Measurements from ENCODE around the gene UCHL5. TPM values are rescaled to one million over a fixed set of nuclear protein-coding genes. Genes with fewer than 3 reads are reported as not detected.

The UCHL5 gene
- total and polyA plus RNA-seq, 3 experiments from 2014 or later, result 54.4 to 110 (median 106) TPM

GRCh38 chr1:193102662-193103061 is 43.5 kb upstream of the UCHL5 start:
- H3K36me3 ChIP-seq (ENCODE audit: insufficient read depth, low read length), result peaks cover 9% of the 10 kb centered on the region
- H3K27me3 Mint-ChIP-seq, result no peaks in the 10 kb centered on the region
- peaks cover 0 to 32% (median 5%) of the 10 kb centered on the region in 3 donors for H3K36me3 Mint-ChIP-seq
- no peak overlapping the region for H3K27ac ChIP-seq (ENCODE audit: low read depth, low read length)
- DNase-seq, result no peak
- H3K4me1 ChIP-seq (ENCODE audit: insufficient read depth, low read length), result peaks cover 11% of the 10 kb centered on the region
- peaks cover 21 to 39% (median 33%) of the 10 kb centered on the region in 3 donors for H3K4me1 Mint-ChIP-seq
- ChIA-PET POLR2A (no interaction called here), CTCF (interaction anchor here (0.8 kb wide), 1 partner anchor 19 kb away, joined by 3 read pairs; the partner anchor contains the start of gene CDC73)
- H3K27me3 ChIP-seq (ENCODE audit: insufficient read depth, low read length, poor library complexity, severe bottlenecking), result no peaks in the 10 kb centered on the region
- no peak overlapping the region for H3K4me3 ChIP-seq (ENCODE audit: low read length)
- H3K27ac Mint-ChIP-seq, result no peak overlapping the region
- H3K4me3 Mint-ChIP-seq, result peak overlapping the region in 1 of 7 donors; percentile 97
- no peaks in the 10 kb centered on the region for H3K9me3 ChIP-seq (ENCODE audit: low read length)
- H3K9me3 Mint-ChIP-seq, result no peaks in the 10 kb centered on the region

DNA sequence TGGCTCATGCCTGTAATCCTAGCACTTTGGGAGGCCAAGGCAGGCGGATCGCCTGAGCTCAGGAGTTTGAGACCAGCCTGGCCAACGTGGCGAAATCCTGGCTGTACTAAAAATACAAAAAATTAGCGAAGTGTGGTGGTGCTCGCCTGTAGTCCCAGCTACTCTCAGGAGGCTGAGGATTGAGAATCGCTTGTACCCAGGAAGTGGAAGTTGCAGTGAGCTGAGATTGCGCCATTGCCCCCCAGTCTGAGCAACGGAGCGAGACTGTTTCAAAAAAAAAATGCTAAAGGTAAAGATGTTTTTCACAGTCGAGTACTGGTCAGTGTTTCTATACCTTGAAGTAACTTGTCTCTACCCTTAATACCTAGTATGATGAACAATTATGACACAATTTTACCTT is 35.0 kb upstream of the UCHL5 start:
- Mint-ChIP-seq H3K36me3 (peaks cover 4 to 66% (median 15%) of the 10 kb centered on the region in 3 donors), H3K27me3 (no peaks in the 10 kb centered on the region), H3K4me1 (peaks cover 0 to 10% (median 8%) of the 10 kb centered on the region in 3 donors), H3K27ac (peak overlapping the region in 1 of 8 donors; percentile 26), H3K4me3 (no peak overlapping the region), H3K9me3 (no peaks in the 10 kb centered on the region)
- H3K9me3 ChIP-seq (ENCODE audit: low read length), result no peaks in the 10 kb centered on the region
- no peak for DNase-seq
- H3K4me3 ChIP-seq (ENCODE audit: low read length), result no peak overlapping the region
- ChIA-PET CTCF (no interaction called here), POLR2A (no interaction called here)
- no peaks in the 10 kb centered on the region for H3K4me1 ChIP-seq (ENCODE audit: insufficient read depth, low read length)
- no peaks in the 10 kb centered on the region for H3K27me3 ChIP-seq (ENCODE audit: insufficient read depth, low read length, poor library complexity, severe bottlenecking)
- no peak overlapping the region for H3K27ac ChIP-seq (ENCODE audit: low read depth, low read length)
- H3K36me3 ChIP-seq (ENCODE audit: insufficient read depth, low read length), result peaks cover under 1% of the 10 kb centered on the region

GRCh38 chr1:193090865-193091264 is 31.7 kb upstream of the UCHL5 start:
- H3K27me3 ChIP-seq (ENCODE audit: insufficient read depth, low read length, poor library complexity, severe bottlenecking), result no peaks in the 10 kb centered on the region
- H3K4me3 Mint-ChIP-seq, result no peak overlapping the region
- no peak for DNase-seq
- CTCF ChIA-PET, result no interaction called here
- H3K27ac Mint-ChIP-seq, result peak overlapping the region in 1 of 8 donors; percentile 29
- H3K27ac ChIP-seq (ENCODE audit: low read depth, low read length), result no peak overlapping the region
- peaks cover 0 to 2% (median 0%) of the 10 kb centered on the region in 3 donors for H3K4me1 Mint-ChIP-seq
- no peak overlapping the region for H3K4me3 ChIP-seq (ENCODE audit: low read length)
- no peaks in the 10 kb centered on the region for H3K36me3 ChIP-seq (ENCODE audit: insufficient read depth, low read length)
- H3K4me1 ChIP-seq (ENCODE audit: insufficient read depth, low read length), result no peaks in the 10 kb centered on the region
- peaks cover 4 to 48% (median 7%) of the 10 kb centered on the region in 3 donors for H3K36me3 Mint-ChIP-seq
- no peaks in the 10 kb centered on the region for H3K27me3 Mint-ChIP-seq
- no peaks in the 10 kb centered on the region for H3K9me3 Mint-ChIP-seq
- POLR2A ChIA-PET, result no interaction called here
- H3K9me3 ChIP-seq (ENCODE audit: low read length), result no peaks in the 10 kb centered on the region

DNA sequence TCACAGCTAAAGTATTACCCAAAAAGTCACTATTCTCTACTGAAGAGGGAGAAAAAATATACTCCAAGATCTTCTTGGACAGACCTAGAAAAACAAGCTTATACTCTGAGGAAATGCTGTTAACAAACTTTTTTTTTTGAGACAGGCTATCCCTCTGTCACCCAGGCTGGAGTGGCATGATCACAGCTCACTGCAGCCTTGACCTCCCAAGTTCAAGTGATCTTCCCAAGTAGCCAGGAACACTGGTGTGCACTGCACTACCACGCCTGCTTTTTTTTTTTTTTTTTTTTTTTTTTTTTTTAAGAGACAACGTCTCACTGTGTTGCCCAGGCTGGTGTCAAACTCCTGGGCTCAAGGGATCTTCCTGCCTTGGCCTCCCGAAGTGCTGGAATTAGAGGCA is 28.7 kb upstream of the UCHL5 start:
- CTCF ChIA-PET, result no interaction called here

GRCh38 chr1:193086342-193086741 is 27.2 kb upstream of the UCHL5 start:
- Histone ChIP-seq H3K27me3 (ENCODE audit: insufficient read depth, low read length, poor library complexity, severe bottlenecking) (no peaks in the 10 kb centered on the region), H3K36me3 (ENCODE audit: insufficient read depth, low read length) (peaks cover 4% of the 10 kb centered on the region), H3K4me3 (ENCODE audit: low read length) (no peak overlapping the region), H3K4me1 (ENCODE audit: insufficient read depth, low read length) (no peaks in the 10 kb centered on the region), H3K27ac (ENCODE audit: low read depth, low read length) (no peak overlapping the region), H3K9me3 (ENCODE audit: low read length) (no peaks in the 10 kb centered on the region)
- Mint-ChIP-seq H3K9me3 (no peaks in the 10 kb centered on the region), H3K4me1 (peaks cover 0 to 4% (median 0%) of the 10 kb centered on the region in 3 donors), H3K27me3 (no peaks in the 10 kb centered on the region), H3K36me3 (peaks cover 20 to 59% (median 21%) of the 10 kb centered on the region in 3 donors), H3K4me3 (no peak overlapping the region), H3K27ac (peak overlapping the region in 1 of 8 donors; percentile 38)
- ChIA-PET CTCF (no interaction called here), POLR2A (no interaction called here)
- no peak for DNase-seq

More for the DNA sequence above, 28.7 kb upstream of the UCHL5 start:
- H3K4me1 Mint-ChIP-seq, result peaks cover 0 to 4% (median 2%) of the 10 kb centered on the region in 3 donors
- peaks cover 15 to 53% (median 17%) of the 10 kb centered on the region in 3 donors for H3K36me3 Mint-ChIP-seq
- H3K27me3 ChIP-seq (ENCODE audit: insufficient read depth, low read length, poor library complexity, severe bottlenecking), result no peaks in the 10 kb centered on the region
- no peaks in the 10 kb centered on the region for H3K27me3 Mint-ChIP-seq
- DNase-seq, result no peak
- no peak overlapping the region for H3K4me3 ChIP-seq (ENCODE audit: low read length)
- H3K9me3 ChIP-seq (ENCODE audit: low read length), result no peaks in the 10 kb centered on the region
- POLR2A ChIA-PET, result no interaction called here
- H3K4me3 Mint-ChIP-seq, result no peak overlapping the region
- no peak overlapping the region for H3K27ac ChIP-seq (ENCODE audit: low read depth, low read length)
- peak overlapping the region in 2 of 8 donors; percentile 54 to 78 for H3K27ac Mint-ChIP-seq
- no peaks in the 10 kb centered on the region for H3K4me1 ChIP-seq (ENCODE audit: insufficient read depth, low read length)
- H3K9me3 Mint-ChIP-seq, result no peaks in the 10 kb centered on the region
- H3K36me3 ChIP-seq (ENCODE audit: insufficient read depth, low read length), result no peaks in the 10 kb centered on the region

DNA sequence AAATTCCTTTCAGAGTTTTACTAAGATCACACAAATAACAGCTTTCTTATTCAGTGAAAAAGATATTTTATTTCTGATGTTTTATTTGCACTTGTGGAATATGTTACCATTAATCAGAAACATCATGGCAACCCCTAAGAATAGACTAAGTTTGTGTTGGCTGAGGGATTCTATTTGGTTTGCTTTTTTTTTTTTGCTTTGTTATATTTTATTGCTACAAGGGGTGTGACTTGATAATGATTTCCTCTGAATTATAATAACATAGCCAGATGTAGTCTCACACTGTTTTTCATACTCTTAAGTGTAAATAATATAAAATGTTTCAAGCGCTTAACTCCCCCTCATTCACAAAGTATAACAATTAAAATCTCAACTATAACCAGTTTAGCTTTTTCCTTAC is 26.1 kb upstream of the UCHL5 start:
- peak overlapping the region in 1 of 8 donors; percentile 56 for H3K27ac Mint-ChIP-seq
- H3K9me3 ChIP-seq (ENCODE audit: low read length), result no peaks in the 10 kb centered on the region
- no peak overlapping the region for H3K27ac ChIP-seq (ENCODE audit: low read depth, low read length)
- H3K4me3 ChIP-seq (ENCODE audit: low read length), result no peak overlapping the region
- H3K36me3 ChIP-seq (ENCODE audit: insufficient read depth, low read length), result peaks cover 4% of the 10 kb centered on the region
- no peaks in the 10 kb centered on the region for H3K4me1 ChIP-seq (ENCODE audit: insufficient read depth, low read length)
- no peaks in the 10 kb centered on the region for H3K9me3 Mint-ChIP-seq
- peaks cover 0 to 4% (median 0%) of the 10 kb centered on the region in 3 donors for H3K4me1 Mint-ChIP-seq
- H3K27me3 ChIP-seq (ENCODE audit: insufficient read depth, low read length, poor library complexity, severe bottlenecking), result no peaks in the 10 kb centered on the region
- no peak for DNase-seq
- peaks cover 22 to 60% (median 25%) of the 10 kb centered on the region in 3 donors for H3K36me3 Mint-ChIP-seq
- ChIA-PET CTCF (interaction anchor here (1.5 kb wide), 1 partner anchor 26 kb away, joined by 3 read pairs; the partner anchor contains the start of genes RO60 and UCHL5), POLR2A (no interaction called here)
- H3K27me3 Mint-ChIP-seq, result no peaks in the 10 kb centered on the region
- no peak overlapping the region for H3K4me3 Mint-ChIP-seq

- POLR2A ChIA-PET, result no interaction called here
- Histone ChIP-seq H3K27ac (ENCODE audit: low read depth, low read length) (no peak overlapping the region), H3K4me1 (ENCODE audit: insufficient read depth, low read length) (no peaks in the 10 kb centered on the region), H3K9me3 (ENCODE audit: low read length) (no peaks in the 10 kb centered on the region), H3K36me3 (ENCODE audit: insufficient read depth, low read length) (peaks cover 7% of the 10 kb centered on the region), H3K27me3 (ENCODE audit: insufficient read depth, low read length, poor library complexity, severe bottlenecking) (no peaks in the 10 kb centered on the region), H3K4me3 (ENCODE audit: low read length) (no peak overlapping the region)
- no peak overlapping the region for H3K4me3 Mint-ChIP-seq
- H3K27me3 Mint-ChIP-seq, result no peaks in the 10 kb centered on the region
- no peaks in the 10 kb centered on the region for H3K9me3 Mint-ChIP-seq
- H3K27ac Mint-ChIP-seq, result no peak overlapping the region
- peaks cover 25 to 64% (median 29%) of the 10 kb centered on the region in 3 donors for H3K36me3 Mint-ChIP-seq
- CTCF ChIA-PET, result interaction anchor here (1.1 kb wide), 1 partner anchor 38 kb away, joined by 3 read pairs; the partner anchor contains the start of gene CDC73
- H3K4me1 Mint-ChIP-seq, result peaks cover 0 to 4% (median 0%) of the 10 kb centered on the region in 3 donors
- DNase-seq, result no peak
Observed at GRCh38 chr1:193083365-193084088, 24.4 kb upstream of the UCHL5 start.

GRCh38 chr1:193079187-193079586 is 20.0 kb upstream of the UCHL5 start:
- CTCF ChIA-PET, result no interaction called here
- H3K36me3 Mint-ChIP-seq, result peaks cover 27 to 72% (median 35%) of the 10 kb centered on the region in 3 donors

More at GRCh38 chr1:193079187-193079586, 20.0 kb upstream of the UCHL5 start:
- H3K27me3 Mint-ChIP-seq, result no peaks in the 10 kb centered on the region
- peaks cover 2 to 15% (median 14%) of the 10 kb centered on the region in 3 donors for H3K4me1 Mint-ChIP-seq
- Histone ChIP-seq H3K36me3 (ENCODE audit: insufficient read depth, low read length) (peaks cover 22% of the 10 kb centered on the region), H3K4me1 (ENCODE audit: insufficient read depth, low read length) (no peaks in the 10 kb centered on the region), H3K27me3 (ENCODE audit: insufficient read depth, low read length, poor library complexity, severe bottlenecking) (no peaks in the 10 kb centered on the region), H3K9me3 (ENCODE audit: low read length) (no peaks in the 10 kb centered on the region), H3K27ac (ENCODE audit: low read depth, low read length) (no peak overlapping the region), H3K4me3 (ENCODE audit: low read length) (no peak overlapping the region)
- DNase-seq, result no peak
- H3K9me3 Mint-ChIP-seq, result no peaks in the 10 kb centered on the region
- no peak overlapping the region for H3K27ac Mint-ChIP-seq
- POLR2A ChIA-PET, result no interaction called here
- no peak overlapping the region for H3K4me3 Mint-ChIP-seq

Data from CD8-positive, alpha-beta memory T cell (primary cell).